Endodermal cell (in vitro differentiated cells): Measurements from ENCODE around the gene SLC6A18. TPM values are rescaled to one million over a fixed set of nuclear protein-coding genes. Genes with fewer than 3 reads are reported as not detected.
A peak's percentile ranks its signal among the peaks of the same experiment; 100 is the strongest.

Experiments
- DNase-seq: peaks from one replicate; pipeline ENCODE4 v3.0.0-alpha.2; 2017
- H3K27ac ChIP-seq: 2 replicates; pipeline ENCODE4 v1.5.1; 2013; ENCODE audit warnings: mild to moderate bottlenecking, low read depth, low read length, moderate library complexity
- H3K27me3 ChIP-seq: 2 replicates; pipeline ENCODE4 v1.6.1; 2013; ENCODE audit warnings: mild to moderate bottlenecking, low read length, moderate library complexity; ENCODE audit not compliant: insufficient read depth, control insufficient read depth, poor library complexity, severe bottlenecking
- H3K36me3 ChIP-seq: 2 replicates; pipeline ENCODE4 v1.7.0; 2013; ENCODE audit warnings: mild to moderate bottlenecking, low read length, moderate library complexity; ENCODE audit not compliant: control insufficient read depth, insufficient read depth
- H3K4me1 ChIP-seq: one replicate; pipeline ENCODE4 v1.7.0; 2013; ENCODE audit warnings: low read length; ENCODE audit not compliant: control insufficient read depth, insufficient read depth
- H3K4me3 ChIP-seq: 2 replicates; pipeline ENCODE4 v1.5.1; 2013; ENCODE audit warnings: mild to moderate bottlenecking, low read length, moderate library complexity
- H3K9ac ChIP-seq: 2 replicates; pipeline ENCODE4 v1.6.1; 2013; ENCODE audit warnings: mild to moderate bottlenecking, low read length, moderate library complexity; ENCODE audit not compliant: poor library complexity, severe bottlenecking; ENCODE audit errors: extremely low read depth
- H3K9me3 ChIP-seq: 2 replicates; pipeline ENCODE4 v1.6.1; 2013; ENCODE audit warnings: mild to moderate bottlenecking, low read length, moderate library complexity; ENCODE audit not compliant: control insufficient read depth
- H3K27ac Mint-ChIP-seq: 2 replicates; pipeline ENCODE4 v1.8.0; 2020; ENCODE audit warnings: mixed read lengths
- H3K27me3 Mint-ChIP-seq: 2 replicates; pipeline ENCODE4 v1.8.0; 2021; ENCODE audit warnings: mild to moderate bottlenecking, mixed read lengths; ENCODE audit not compliant: insufficient read depth
- H3K36me3 Mint-ChIP-seq: 2 replicates; pipeline ENCODE4 v1.8.0; 2020; ENCODE audit warnings: low read depth, mixed read lengths
- H3K4me1 Mint-ChIP-seq: 2 replicates; pipeline ENCODE4 v1.8.0; 2020; ENCODE audit warnings: mixed read lengths
- H3K4me3 Mint-ChIP-seq: 2 replicates; pipeline ENCODE4 v1.8.0; 2020; ENCODE audit warnings: mild to moderate bottlenecking, moderate library complexity, mixed read lengths
- H3K9me3 Mint-ChIP-seq: 2 replicates; pipeline ENCODE4 v1.8.0; 2020; ENCODE audit warnings: mild to moderate bottlenecking, mixed read lengths
- WGBS, 2 experiments: methylation state at CpG; one replicate each; pipeline versions ENCODE4 v1.1.5 to v1.1.7; 2013; ENCODE audit warnings: missing lambda C conversion rate in 2 of 2, mixed read lengths in 1 of 2; ENCODE audit not compliant: insufficient coverage in 1 of 2, insufficient read length in 1 of 2; 5-methylcytosine and 5-hydroxymethylcytosine counted together
- total RNA-seq, 2 donors: library from RNA; stranded (reverse); fragmentation: NEBNext Ultra II Directional in 1 of 2; extraction: Animal tissue kit (Norgen Biotek cat#: 25700) in 1 of 2; gene quantifications; 2 replicates in 1 of 2; 3 replicates in 1 of 2; pipeline ENCODE4 v1.2.1, GENCODE V29; 2021
- TF ChIP-seq, protein P1 (sequence below): fragments of 200-600 bp; sonication (generic); conservative IDR thresholded peaks from 2 replicates; pipeline ENCODE4 v1.5.0; 2021; ENCODE audit warnings: antibody characterized with exemption, mild to moderate bottlenecking

Gene SLC6A18
- total RNA-seq, 2 donors from 2014 or later = not detected

DNA sequence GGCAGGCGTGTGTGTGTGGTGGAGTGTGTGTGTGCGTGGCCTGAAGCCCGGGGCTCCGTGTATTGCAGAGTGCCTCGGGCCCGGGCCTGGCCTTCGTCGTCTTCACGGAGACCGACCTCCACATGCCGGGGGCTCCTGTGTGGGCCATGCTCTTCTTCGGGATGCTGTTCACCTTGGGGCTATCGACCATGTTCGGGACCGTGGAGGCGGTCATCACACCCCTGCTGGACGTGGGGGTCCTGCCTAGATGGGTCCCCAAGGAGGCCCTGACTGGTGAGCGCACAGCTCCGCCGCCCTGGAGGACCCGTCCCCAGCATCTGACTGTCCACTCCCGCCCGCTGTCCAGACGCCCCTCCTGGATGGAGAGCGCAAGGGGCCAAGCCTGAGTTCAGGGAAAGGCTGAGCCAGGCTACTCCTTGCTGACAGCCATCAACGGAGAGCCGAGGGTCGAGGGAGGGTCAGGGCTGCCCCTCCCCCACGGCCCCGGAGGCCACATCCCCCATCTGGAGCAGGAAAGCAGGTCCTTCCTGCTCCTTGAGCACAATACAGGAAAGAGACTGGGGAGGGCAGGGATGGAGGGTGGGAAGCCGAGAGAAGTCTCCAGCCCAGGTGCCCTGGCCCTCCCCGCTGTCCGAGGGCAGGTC, 18.4 kb downstream of the SLC6A18 start:
- Histone ChIP-seq H3K36me3 (no peaks in the 10 kb centered on the region), H3K9ac (no peak overlapping the region), H3K9me3 (no peaks in the 10 kb centered on the region), H3K4me3 (no peak overlapping the region), H3K27ac (no peak overlapping the region), H3K4me1 (no peaks in the 10 kb centered on the region), H3K27me3 (no peaks in the 10 kb centered on the region)
- 81 to 88% methylated on average over 19 to 32 of the region's 33 CpGs for WGBS, 2 experiments
- no peaks in the 10 kb centered on the region for H3K4me1 Mint-ChIP-seq
- no peaks in the 10 kb centered on the region for H3K9me3 Mint-ChIP-seq
- DNase-seq = peak; percentile 55
- TF ChIP-seq, protein P1, sequence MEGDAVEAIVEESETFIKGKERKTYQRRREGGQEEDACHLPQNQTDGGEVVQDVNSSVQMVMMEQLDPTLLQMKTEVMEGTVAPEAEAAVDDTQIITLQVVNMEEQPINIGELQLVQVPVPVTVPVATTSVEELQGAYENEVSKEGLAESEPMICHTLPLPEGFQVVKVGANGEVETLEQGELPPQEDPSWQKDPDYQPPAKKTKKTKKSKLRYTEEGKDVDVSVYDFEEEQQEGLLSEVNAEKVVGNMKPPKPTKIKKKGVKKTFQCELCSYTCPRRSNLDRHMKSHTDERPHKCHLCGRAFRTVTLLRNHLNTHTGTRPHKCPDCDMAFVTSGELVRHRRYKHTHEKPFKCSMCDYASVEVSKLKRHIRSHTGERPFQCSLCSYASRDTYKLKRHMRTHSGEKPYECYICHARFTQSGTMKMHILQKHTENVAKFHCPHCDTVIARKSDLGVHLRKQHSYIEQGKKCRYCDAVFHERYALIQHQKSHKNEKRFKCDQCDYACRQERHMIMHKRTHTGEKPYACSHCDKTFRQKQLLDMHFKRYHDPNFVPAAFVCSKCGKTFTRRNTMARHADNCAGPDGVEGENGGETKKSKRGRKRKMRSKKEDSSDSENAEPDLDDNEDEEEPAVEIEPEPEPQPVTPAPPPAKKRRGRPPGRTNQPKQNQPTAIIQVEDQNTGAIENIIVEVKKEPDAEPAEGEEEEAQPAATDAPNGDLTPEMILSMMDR = no peak
- no peak overlapping the region for H3K27ac Mint-ChIP-seq
- H3K4me3 Mint-ChIP-seq = no peak overlapping the region
- H3K36me3 Mint-ChIP-seq = no peaks in the 10 kb centered on the region
- no peaks in the 10 kb centered on the region for H3K27me3 Mint-ChIP-seq

DNA sequence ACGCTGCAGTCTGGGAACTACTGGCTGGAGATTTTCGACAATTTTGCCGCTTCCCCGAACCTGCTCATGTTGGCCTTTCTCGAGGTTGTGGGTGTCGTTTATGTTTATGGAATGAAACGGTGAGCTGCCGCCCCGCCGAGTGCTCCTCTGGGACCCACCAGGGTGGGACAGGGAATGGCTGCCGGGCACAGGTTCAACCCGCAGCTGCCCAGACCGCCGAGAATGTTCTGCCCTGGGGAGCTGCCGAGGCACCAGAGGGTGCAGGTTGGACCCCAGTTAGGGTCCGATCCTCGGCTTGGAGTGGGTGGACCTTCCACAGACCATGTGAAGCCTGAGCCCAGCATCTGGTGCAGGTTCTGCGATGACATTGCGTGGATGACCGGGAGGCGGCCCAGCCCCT, 19.1 kb downstream of the SLC6A18 start:
- H3K9me3 Mint-ChIP-seq = no peaks in the 10 kb centered on the region
- no peak overlapping the region for H3K27ac ChIP-seq
- H3K4me3 ChIP-seq = no peak overlapping the region
- H3K9me3 ChIP-seq = no peaks in the 10 kb centered on the region
- TF ChIP-seq, protein P1 = no peak
- no peaks in the 10 kb centered on the region for H3K4me1 Mint-ChIP-seq
- DNase-seq = no peak
- H3K9ac ChIP-seq = no peak overlapping the region
- H3K4me1 ChIP-seq = no peaks in the 10 kb centered on the region
- H3K27me3 Mint-ChIP-seq = no peaks in the 10 kb centered on the region
- no peaks in the 10 kb centered on the region for H3K27me3 ChIP-seq
- no peaks in the 10 kb centered on the region for H3K36me3 ChIP-seq
- H3K4me3 Mint-ChIP-seq = no peak overlapping the region
- no peak overlapping the region for H3K27ac Mint-ChIP-seq
- no peaks in the 10 kb centered on the region for H3K36me3 Mint-ChIP-seq
- 84 to 93% methylated on average over 15 to 21 of the region's 21 CpGs for WGBS, 2 experiments

DNA sequence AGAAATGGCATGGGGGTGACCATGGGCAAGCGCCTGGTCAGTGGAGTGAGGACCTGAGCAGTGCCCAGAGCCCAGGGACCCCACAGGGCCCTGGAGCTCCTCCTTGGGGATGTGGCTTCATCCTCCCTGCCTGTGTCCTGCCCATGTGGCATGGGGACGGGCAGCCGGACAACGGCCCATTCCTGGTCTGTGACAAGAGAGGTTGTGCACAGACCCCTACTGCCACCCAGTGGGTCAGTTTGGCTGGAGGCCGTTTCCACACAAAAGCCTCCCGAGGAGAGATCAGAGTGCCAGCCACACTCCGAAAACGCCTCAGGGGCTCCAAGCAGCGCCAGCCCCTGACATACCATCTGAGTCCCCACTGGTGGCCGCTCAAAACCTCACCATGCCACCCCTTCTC, 19.8 kb downstream of the SLC6A18 start:
- Histone ChIP-seq H3K36me3 (no peaks in the 10 kb centered on the region), H3K4me1 (no peaks in the 10 kb centered on the region), H3K27me3 (no peaks in the 10 kb centered on the region), H3K27ac (no peak overlapping the region), H3K9me3 (no peaks in the 10 kb centered on the region), H3K9ac (no peak overlapping the region), H3K4me3 (no peak overlapping the region)
- Mint-ChIP-seq H3K4me1 (no peaks in the 10 kb centered on the region), H3K9me3 (no peaks in the 10 kb centered on the region), H3K4me3 (no peak overlapping the region), H3K36me3 (no peaks in the 10 kb centered on the region), H3K27me3 (no peaks in the 10 kb centered on the region), H3K27ac (no peak overlapping the region)
- 79 to 86% methylated on average over 10 of the region's 10 CpGs for WGBS, 2 experiments
- peak; percentile 55 for DNase-seq
- TF ChIP-seq, protein P1 = peak; percentile 60
